Airway epithelial cell (primary cell): Measurements from ENCODE around the gene TMEM187. TPM values are rescaled to one million over a fixed set of nuclear protein-coding genes. Genes with fewer than 3 reads are reported as not detected.

Experiments used
- total RNA-seq: library from RNA; depleted of rRNA; stranded (reverse); fragments of >200 nt; gene quantifications from 2 replicates; pipeline ENCODE4 v1.2.3, GENCODE V29; 2015

Gene TMEM187, protein sequence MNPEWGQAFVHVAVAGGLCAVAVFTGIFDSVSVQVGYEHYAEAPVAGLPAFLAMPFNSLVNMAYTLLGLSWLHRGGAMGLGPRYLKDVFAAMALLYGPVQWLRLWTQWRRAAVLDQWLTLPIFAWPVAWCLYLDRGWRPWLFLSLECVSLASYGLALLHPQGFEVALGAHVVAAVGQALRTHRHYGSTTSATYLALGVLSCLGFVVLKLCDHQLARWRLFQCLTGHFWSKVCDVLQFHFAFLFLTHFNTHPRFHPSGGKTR
- total RNA-seq, result 10.3 and 12.4 TPM in 2 replicates

DNA sequence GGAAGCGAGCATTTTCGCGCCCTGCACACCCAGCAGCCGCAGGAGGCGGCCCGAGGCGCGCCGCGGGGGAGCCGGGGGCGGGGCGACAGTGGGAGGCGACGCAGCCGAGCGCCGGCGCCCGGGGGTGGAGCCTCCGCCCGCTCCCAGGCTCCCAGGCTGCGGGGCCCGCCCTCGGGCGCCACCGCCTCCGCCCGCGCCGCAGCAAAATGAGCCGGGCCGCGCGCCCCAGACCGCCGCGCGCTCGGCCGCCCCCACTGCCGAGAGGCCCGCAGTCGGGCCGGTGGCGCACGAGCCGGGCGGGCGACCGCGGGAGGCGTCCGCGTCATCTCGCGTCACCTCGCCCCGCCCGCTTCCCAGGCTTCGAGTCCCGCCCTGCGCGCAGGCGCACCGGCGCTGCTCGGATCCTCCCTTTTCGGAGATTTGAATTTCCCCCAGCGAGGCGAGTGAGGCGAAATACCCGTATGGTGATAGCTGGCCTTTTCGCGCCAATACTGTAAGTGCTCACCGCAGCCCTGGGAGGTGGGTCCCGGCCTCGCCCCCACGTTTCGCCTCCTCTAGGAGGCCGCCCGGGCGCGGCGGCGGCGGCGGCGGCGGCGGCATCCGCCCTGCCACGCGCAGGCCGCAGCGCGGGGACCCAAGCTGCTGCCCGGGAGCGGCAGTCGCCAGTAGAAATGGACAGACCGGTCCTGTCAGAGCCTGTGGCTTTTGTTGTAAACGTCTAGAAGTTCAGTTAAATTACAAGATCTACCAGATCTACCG lies at the start of gene TMEM187:
TMEM187 (plus strand) TSS at position 387 of the 759 bp plus-strand sequence. CDS start 9,309 bp downstream, outside the sequence.

DNA sequence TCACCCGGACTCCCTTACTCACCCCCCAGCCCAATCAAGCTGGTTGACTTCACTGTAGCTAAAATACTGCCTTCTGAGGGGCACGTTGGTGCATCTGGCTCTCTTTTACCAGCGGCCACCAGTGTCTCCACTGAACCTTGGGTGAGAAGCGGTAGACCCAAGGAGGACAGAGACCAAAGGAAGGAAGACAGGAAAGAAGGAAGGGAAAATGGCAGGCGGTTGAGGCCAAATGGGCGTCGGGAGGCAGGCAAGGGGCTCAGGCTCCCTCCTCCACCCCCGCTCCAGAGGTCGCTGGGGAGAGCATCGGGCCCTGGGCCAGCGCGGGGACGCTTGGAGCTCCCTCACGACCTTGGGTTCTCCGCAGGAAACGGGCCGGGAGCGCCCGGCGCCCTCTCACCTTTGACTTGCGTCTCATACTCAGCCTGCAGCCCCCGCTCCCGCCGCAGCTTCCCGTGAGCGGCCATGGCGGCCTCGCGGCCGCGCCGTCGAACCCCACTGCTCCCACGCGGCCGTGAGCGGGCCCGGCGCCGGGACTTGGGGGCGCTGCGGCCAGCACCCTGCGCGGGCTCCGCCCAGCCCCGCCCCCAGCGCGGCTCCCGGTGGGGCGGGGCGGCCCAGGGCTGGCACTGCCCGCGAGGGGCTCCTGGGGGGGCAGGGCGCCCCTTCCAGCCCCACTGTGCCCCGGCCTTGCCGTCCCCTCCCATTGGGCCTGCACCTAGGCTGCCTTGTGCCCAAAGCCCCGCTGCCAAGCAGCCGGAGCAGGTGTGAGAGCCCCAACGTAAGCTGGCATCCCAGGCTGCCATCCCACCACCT lies 46.6 kb upstream of the TMEM187 start, which contains the start of gene ARHGAP4:
ARHGAP4 (minus strand) TSS at position 526 of the 813 bp plus-strand sequence; CDS start at position 464, 62 bp downstream.

DNA sequence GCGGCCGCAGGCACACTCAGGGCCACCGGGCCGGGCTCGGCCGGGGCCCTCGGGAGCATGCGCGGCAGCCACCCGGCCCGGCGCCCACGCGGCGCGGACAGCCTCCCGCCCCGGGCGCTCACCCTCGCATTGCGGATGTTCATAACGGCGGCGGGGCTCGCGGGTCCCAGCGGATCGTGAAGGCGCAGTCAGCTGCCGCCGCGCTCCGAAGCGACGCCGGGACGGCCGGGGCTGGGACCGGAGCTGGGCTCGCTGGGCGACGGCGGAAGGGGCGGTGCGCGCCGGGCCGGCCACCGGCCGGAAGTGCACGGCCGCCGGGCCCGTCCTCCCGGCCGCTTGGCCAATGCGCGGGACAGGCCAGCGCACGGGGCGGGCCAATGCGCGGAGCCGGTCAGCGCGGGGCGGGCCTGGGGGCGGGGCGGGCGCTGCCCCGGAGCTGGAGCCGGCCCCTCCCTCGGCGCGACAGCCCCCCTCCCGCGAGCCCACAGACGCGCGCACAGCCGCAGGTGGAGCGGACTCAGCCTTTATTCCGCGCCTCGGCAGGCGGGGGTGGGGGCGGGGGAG lies 37.7 kb upstream of the TMEM187 start, which contains the start of gene NAA10:
NAA10 (minus strand) TSS at position 276 of the 564 bp plus-strand sequence; CDS start at position 143, 133 bp downstream.

DNA sequence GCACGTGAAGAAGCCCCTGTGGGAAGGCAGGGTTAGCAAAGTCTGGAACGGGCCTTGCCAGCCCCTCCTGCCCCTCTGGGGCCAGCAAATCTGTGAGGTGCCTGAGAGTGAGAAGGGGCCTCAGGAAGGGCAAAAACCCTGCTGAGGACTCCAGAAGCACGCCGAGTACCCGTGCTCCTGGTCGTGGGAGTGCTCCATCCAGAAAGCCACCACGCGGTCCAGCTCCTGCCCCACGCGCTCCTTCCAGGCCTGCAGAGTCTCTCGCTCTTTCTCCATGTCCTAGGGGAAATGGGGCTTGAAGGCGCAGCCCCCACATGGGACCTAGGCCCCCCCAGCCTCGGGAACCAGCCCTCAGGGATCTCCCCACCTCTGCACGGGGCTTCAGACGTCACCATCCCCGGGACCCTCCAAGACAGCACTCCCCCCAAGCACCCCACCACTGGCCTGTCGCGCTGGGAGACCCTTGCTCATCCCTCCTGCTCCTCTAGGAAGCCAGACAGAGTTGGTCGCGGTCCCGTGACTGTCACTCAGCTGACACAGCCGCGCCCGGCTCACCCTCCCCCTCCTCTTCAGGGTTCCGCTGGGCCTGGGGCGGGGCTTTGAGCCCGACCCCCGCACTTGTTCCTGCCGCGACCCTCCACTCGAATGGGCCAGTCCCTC lies 28.3 kb upstream of the TMEM187 start, which contains the start of gene RENBP:
RENBP (minus strand) TSS at position 504 of the 660 bp plus-strand sequence; CDS start at position 471, 33 bp downstream.

DNA sequence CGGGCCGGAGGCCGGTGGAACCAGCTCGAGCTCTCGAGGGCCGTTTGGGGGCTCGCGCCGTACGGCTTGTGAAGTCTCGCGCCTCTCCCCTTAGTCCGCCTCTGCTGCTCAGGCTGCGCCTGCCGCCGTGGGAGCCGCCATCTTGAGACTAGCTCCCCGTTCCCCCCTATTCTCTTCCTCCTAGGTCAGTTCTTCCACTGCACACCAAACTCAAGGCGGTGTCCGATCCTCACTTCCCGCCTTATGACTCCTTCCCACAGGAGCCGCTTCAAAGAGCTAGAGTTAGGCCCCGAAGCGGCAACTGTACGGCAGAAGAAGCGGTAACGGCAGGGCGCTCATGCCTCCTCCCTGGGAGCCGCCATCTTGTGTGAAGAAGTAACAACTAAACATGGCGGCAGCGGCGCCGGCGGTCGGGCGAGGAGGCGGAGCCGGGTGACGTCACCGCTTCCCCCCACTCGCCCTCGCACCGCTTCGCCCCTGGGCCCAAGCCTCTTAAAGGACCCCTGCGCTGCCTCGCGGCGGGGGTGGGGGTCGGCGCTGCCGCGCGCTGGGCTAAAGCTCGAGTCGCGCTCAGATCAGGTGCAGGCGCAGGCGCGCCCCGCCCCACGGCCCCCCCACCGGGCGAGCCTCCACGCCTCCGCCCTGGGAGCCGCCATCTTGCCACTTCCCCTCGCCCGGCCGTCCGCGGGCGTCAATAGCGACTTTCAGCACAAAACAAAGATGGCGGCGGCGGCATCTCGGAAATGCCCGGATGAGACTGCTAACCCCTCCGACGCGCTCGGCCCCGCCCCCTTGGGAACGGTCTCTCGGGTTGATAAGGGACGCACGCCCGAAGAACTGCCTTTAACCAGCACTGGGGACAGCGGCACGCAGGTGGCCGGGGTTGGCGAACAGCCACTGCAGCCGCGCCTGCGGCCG lies 845 bp upstream of the TMEM187 start, which contains the start of gene HCFC1:
HCFC1 (minus strand) TSS at position 369 of the 918 bp plus-strand sequence. CDS start 978 bp downstream, outside the sequence.

DNA sequence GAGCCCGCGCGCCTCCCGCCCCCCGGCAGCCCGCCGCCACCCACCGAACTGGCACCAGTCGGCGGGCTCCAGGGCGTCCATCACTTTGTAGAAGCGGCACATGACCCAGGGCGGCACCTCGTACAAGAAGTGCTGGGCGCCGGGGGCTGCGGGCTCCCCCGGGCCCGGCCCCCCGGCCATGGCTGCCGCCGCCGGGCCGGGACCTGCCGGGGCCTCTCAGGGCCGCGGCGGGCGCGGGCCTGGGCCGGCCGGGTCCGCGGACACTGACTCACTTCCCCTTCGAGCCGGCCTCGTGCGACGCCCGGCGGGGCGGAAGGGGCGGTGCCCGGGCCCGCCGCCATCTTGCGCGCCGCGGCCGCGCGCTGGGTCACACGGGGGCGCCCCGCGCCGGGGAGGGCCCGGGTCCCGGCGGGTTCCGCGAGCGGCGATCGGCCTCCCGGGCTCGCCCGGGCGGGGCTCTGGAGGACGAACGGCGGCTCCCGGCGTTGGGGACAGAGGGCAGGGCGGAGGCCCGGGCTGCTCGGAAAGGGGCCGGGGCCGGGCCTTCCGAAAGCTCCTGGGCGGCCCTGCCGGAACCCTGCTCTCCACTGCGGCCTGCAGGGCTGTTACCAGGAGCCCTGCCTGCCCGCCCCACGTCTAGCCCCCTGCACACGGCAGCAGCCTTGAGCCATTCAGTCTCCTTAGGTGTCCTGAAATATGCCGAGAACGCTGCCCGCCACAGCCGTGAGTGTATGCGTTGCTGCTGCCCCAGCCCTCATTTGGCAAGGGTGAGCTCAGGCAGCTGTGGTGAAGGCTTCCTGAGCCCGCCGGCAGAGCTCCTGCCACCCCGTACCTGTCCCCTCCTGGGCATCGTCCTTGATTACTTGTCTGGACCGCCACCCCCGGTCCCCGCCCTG lies 47.3 kb downstream of the TMEM187 start, which contains the start of gene IRAK1:
IRAK1 (minus strand) TSS at position 270 of the 896 bp plus-strand sequence; CDS start at position 180, 90 bp downstream.

Other genes with a start within 250 kb of the TMEM187 start
- gene BCAP31, start 248.4 kb upstream of the TMEM187 start, total RNA-seq, result 164 and 185 TPM in 2 replicates
- 3.3 and 4.5 TPM in 2 replicates for gene ABCD1, start 247.9 kb upstream of the TMEM187 start, total RNA-seq
- 7.3 and 9.0 TPM in 2 replicates for gene PLXNB3, start 208.5 kb upstream of the TMEM187 start, total RNA-seq
- 0.07 TPM in 1 of 2 replicates, not detected in the other for gene SRPK3, start 191.7 kb upstream of the TMEM187 start, total RNA-seq
- 65.0 and 70.2 TPM in 2 replicates for gene IDH3G, start 178.4 kb upstream of the TMEM187 start, total RNA-seq
- 129 and 259 TPM in 2 replicates for gene SSR4, start 178.1 kb upstream of the TMEM187 start, total RNA-seq
- 0.14 TPM in 1 of 2 replicates, not detected in the other for gene PDZD4, start 142.2 kb upstream of the TMEM187 start, total RNA-seq
- gene L1CAM, start 86.6 kb upstream of the TMEM187 start, total RNA-seq, result 1.3 and 1.6 TPM in 2 replicates
- gene AVPR2, start 68.1 kb upstream of the TMEM187 start, total RNA-seq, result not detected in 2 replicates
- 1.2 and 7.0 TPM in 2 replicates for gene ARHGAP4, start 46.5 kb upstream of the TMEM187 start, total RNA-seq
- gene NAA10, start 37.7 kb upstream of the TMEM187 start, total RNA-seq, result 149 and 176 TPM in 2 replicates
- 0.09 and 0.21 TPM in 2 replicates for gene RENBP, start 28.1 kb upstream of the TMEM187 start, total RNA-seq
- gene HCFC1, start 936 bp upstream of the TMEM187 start, total RNA-seq, result 35.4 and 50.1 TPM in 2 replicates
- gene IRAK1, start 47.1 kb downstream of the TMEM187 start, total RNA-seq, result 104 and 110 TPM in 2 replicates
- 18.2 and 25.4 TPM in 2 replicates for gene MECP2, start 125.0 kb downstream of the TMEM187 start, total RNA-seq
- gene OPN1LW, start 171.5 kb downstream of the TMEM187 start, total RNA-seq, result not detected in 2 replicates
- gene OPN1MW, start 209.8 kb downstream of the TMEM187 start, total RNA-seq, result not detected in 2 replicates
- not detected in 2 replicates for gene OPN1MW2, start 247.0 kb downstream of the TMEM187 start, total RNA-seq